Trophoblast cell (in vitro differentiated cells and primary cell): Measurements from ENCODE around the gene USP17L27. TPM values are rescaled to one million over a fixed set of nuclear protein-coding genes. Genes with fewer than 3 reads are reported as not detected.
"Not testable (repeated sequence)": the region's sequence is repeated elsewhere in the genome, so short reads cannot be mapped to it uniquely, and the experiment has no call there.

Experiments used
- DNase-seq, 2 donors: peaks; one replicate each; pipeline ENCODE4 v3.0.0-alpha.2; 2016
- H2AFZ ChIP-seq: 2 replicates; pipeline ENCODE4 v1.6.1; 2013; ENCODE audit warnings: low read length, moderate library complexity, mild to moderate bottlenecking; ENCODE audit not compliant: insufficient read depth, poor library complexity
- H2AK5ac ChIP-seq: 2 replicates; pipeline ENCODE4 v1.6.1; 2013; ENCODE audit warnings: mild to moderate bottlenecking, low read length
- H2BK120ac ChIP-seq: 2 replicates; pipeline ENCODE4 v1.6.1; 2013; ENCODE audit warnings: low read length, mild to moderate bottlenecking, moderate library complexity; ENCODE audit not compliant: insufficient read depth, poor library complexity
- H2BK12ac ChIP-seq: 2 replicates; pipeline ENCODE4 v1.6.1; 2013; ENCODE audit warnings: mild to moderate bottlenecking, low read length, moderate library complexity
- H2BK5ac ChIP-seq: 2 replicates; pipeline ENCODE4 v1.6.1; 2013; ENCODE audit warnings: low read length, low read depth, moderate library complexity, mild to moderate bottlenecking; ENCODE audit not compliant: poor library complexity
- H3K14ac ChIP-seq: 2 replicates; pipeline ENCODE4 v1.6.1; 2013; ENCODE audit warnings: mild to moderate bottlenecking, low read length
- H3K18ac ChIP-seq: 2 replicates; pipeline ENCODE4 v1.6.1; 2013; ENCODE audit warnings: mild to moderate bottlenecking, low read length
- H3K23ac ChIP-seq: 2 replicates; pipeline ENCODE4 v1.6.1; 2013; ENCODE audit warnings: low read length
- H3K27ac ChIP-seq: 2 replicates; pipeline ENCODE4 v1.5.1; 2013; ENCODE audit warnings: low read depth, mild to moderate bottlenecking, inconsistent platforms, low read length, moderate library complexity
- H3K27me3 ChIP-seq: 2 replicates; pipeline ENCODE4 v1.6.1; 2013; ENCODE audit warnings: inconsistent platforms, mild to moderate bottlenecking, low read length, moderate library complexity; ENCODE audit not compliant: insufficient read depth
- H3K36me3 ChIP-seq, 2 experiments: 1 replicate in 1 of 2; 2 replicates in 1 of 2; pipeline ENCODE4 v1.6.1; 2013; ENCODE audit warnings: low read length in 2 of 2, mild to moderate bottlenecking in 2 of 2, moderate library complexity in 1 of 2; ENCODE audit not compliant: insufficient read depth in 2 of 2, control insufficient read depth in 1 of 2
- H3K4ac ChIP-seq: 2 replicates; pipeline ENCODE4 v1.6.1; 2013; ENCODE audit warnings: low read depth, mild to moderate bottlenecking, low read length, moderate library complexity
- H3K4me1 ChIP-seq, 2 experiments: 1 replicate in 1 of 2; 2 replicates in 1 of 2; pipeline ENCODE4 v1.6.1; 2013; ENCODE audit warnings: low read length in 2 of 2, mild to moderate bottlenecking in 2 of 2, moderate library complexity in 1 of 2; ENCODE audit not compliant: insufficient read depth in 2 of 2, control insufficient read depth in 1 of 2
- H3K4me2 ChIP-seq: 2 replicates; pipeline ENCODE4 v1.6.1; 2013; ENCODE audit warnings: inconsistent platforms, mild to moderate bottlenecking, low read length, moderate library complexity
- H3K4me3 ChIP-seq: 2 replicates; pipeline ENCODE4 v1.5.1; 2013; ENCODE audit warnings: mild to moderate bottlenecking, low read depth, low read length, inconsistent platforms
- H3K79me1 ChIP-seq: one replicate; pipeline ENCODE4 v1.6.1; 2013; ENCODE audit warnings: low read length
- H3K79me2 ChIP-seq: 2 replicates; pipeline ENCODE4 v1.6.1; 2013; ENCODE audit warnings: low read length, mild to moderate bottlenecking; ENCODE audit not compliant: control insufficient read depth, insufficient read depth, poor library complexity
- H3K9ac ChIP-seq: 2 replicates; pipeline ENCODE4 v1.6.1; 2013; ENCODE audit warnings: mild to moderate bottlenecking, low read length
- H3K9me3 ChIP-seq: 2 replicates; pipeline ENCODE4 v1.6.1; 2013; ENCODE audit warnings: low read depth, mild to moderate bottlenecking, control low read depth, inconsistent platforms, low read length; ENCODE audit not compliant: insufficient read depth
- H4K12ac ChIP-seq: 2 replicates; pipeline ENCODE4 v1.6.1; 2013; ENCODE audit warnings: low read depth, mild to moderate bottlenecking, low read length, moderate library complexity
- H4K8ac ChIP-seq: 2 replicates; pipeline ENCODE4 v1.6.1; 2013; ENCODE audit warnings: low read depth, mild to moderate bottlenecking, low read length, moderate library complexity
- H4K91ac ChIP-seq: one replicate; pipeline ENCODE4 v1.6.1; 2013; ENCODE audit warnings: low read depth, mild to moderate bottlenecking, low read length, moderate library complexity
- WGBS: extraction: QIAGEN DNeasy Blood & Tissue Kit; methylation state at CpG from one replicate; pipeline ENCODE4 v1.1.7; 2013; ENCODE audit warnings: missing lambda C conversion rate; ENCODE audit not compliant: insufficient read length, insufficient coverage; ENCODE audit errors: extremely low coverage; 5-methylcytosine and 5-hydroxymethylcytosine counted together
- polyA plus RNA-seq: library from polyadenylated mRNA; stranded (reverse); fragments of 200-250 nt; gene quantifications from 2 replicates; pipeline ENCODE4 v1.2.3, GENCODE V29; 2013

Gene USP17L27
- polyA plus RNA-seq: not detected in 2 replicates

GRCh38 chr4:9343848-9344247, at the start of gene USP17L27:
Gene USP17L27, plus strand, starts transcription at chr4:9344148. Its CDS starts 0 bp downstream, at chr4:9344148.
- not testable (repeated sequence) for H4K91ac ChIP-seq, H3K9me3 ChIP-seq, H3K27me3 ChIP-seq, H2BK12ac ChIP-seq, H3K4ac ChIP-seq, H2BK120ac ChIP-seq, H4K12ac ChIP-seq, H3K4me2 ChIP-seq, H3K79me2 ChIP-seq, H2AFZ ChIP-seq, H3K79me1 ChIP-seq, H3K14ac ChIP-seq, H3K4me3 ChIP-seq, H3K9ac ChIP-seq, H3K23ac ChIP-seq, H3K4me1 ChIP-seq, H2BK5ac ChIP-seq, H4K8ac ChIP-seq, H3K27ac ChIP-seq, H3K18ac ChIP-seq, DNase-seq, H2AK5ac ChIP-seq, H3K36me3 ChIP-seq
- no CpG with 5 or more reads among the region's 15 CpGs for WGBS

- no CpG with 5 or more reads among the region's 13 CpGs for WGBS
- H3K27me3 ChIP-seq, H3K4me1 ChIP-seq: not testable (repeated sequence)
Observed at GRCh38 chr4:9324191-9324590, 19.8 kb upstream of the USP17L27 start.

GRCh38 chr4:9324865-9325264, 19.1 kb upstream of the USP17L27 start, which contains the start of gene USP17L24:
Gene USP17L24, plus strand, starts transcription at chr4:9325165. Its CDS starts 0 bp downstream, at chr4:9325165.
- H3K79me1 ChIP-seq, H4K12ac ChIP-seq, H3K36me3 ChIP-seq, H2BK12ac ChIP-seq, DNase-seq, H3K18ac ChIP-seq, H3K79me2 ChIP-seq, H2BK5ac ChIP-seq, H3K4me1 ChIP-seq, H4K91ac ChIP-seq, H2BK120ac ChIP-seq, H3K9me3 ChIP-seq, H3K4me2 ChIP-seq, H2AFZ ChIP-seq, H3K23ac ChIP-seq, H3K27me3 ChIP-seq, H3K14ac ChIP-seq, H3K27ac ChIP-seq, H3K9ac ChIP-seq, H3K4me3 ChIP-seq, H4K8ac ChIP-seq, H3K4ac ChIP-seq, H2AK5ac ChIP-seq: not testable (repeated sequence)
- no CpG with 5 or more reads among the region's 15 CpGs for WGBS

More at GRCh38 chr4:9324191-9324590, 19.8 kb upstream of the USP17L27 start:
- H3K23ac ChIP-seq, H3K9ac ChIP-seq, H2BK5ac ChIP-seq, H3K18ac ChIP-seq, H2BK120ac ChIP-seq, H4K91ac ChIP-seq, H4K12ac ChIP-seq, DNase-seq, H3K36me3 ChIP-seq, H4K8ac ChIP-seq, H3K4me2 ChIP-seq, H3K79me1 ChIP-seq, H3K27ac ChIP-seq, H3K14ac ChIP-seq, H2AK5ac ChIP-seq, H3K9me3 ChIP-seq, H3K4ac ChIP-seq, H3K4me3 ChIP-seq, H2AFZ ChIP-seq, H2BK12ac ChIP-seq, H3K79me2 ChIP-seq: not testable (repeated sequence)

- H3K18ac ChIP-seq, H2BK5ac ChIP-seq, H3K79me1 ChIP-seq, H2BK120ac ChIP-seq, H2AFZ ChIP-seq, H3K14ac ChIP-seq, H3K9ac ChIP-seq, H3K4me1 ChIP-seq, H3K23ac ChIP-seq, H4K8ac ChIP-seq, H3K4me2 ChIP-seq, H3K79me2 ChIP-seq, H3K27me3 ChIP-seq, H3K36me3 ChIP-seq, H3K4ac ChIP-seq, H4K91ac ChIP-seq, H4K12ac ChIP-seq, H2AK5ac ChIP-seq, H3K27ac ChIP-seq, DNase-seq, H2BK12ac ChIP-seq, H3K4me3 ChIP-seq, H3K9me3 ChIP-seq: not testable (repeated sequence)
- WGBS: no CpG with 5 or more reads among the region's 15 CpGs
Observed at GRCh38 chr4:9329611-9330010, 14.3 kb upstream of the USP17L27 start, which contains the start of gene USP17L25. Gene USP17L25, plus strand, starts transcription at chr4:9329911. Its CDS starts 0 bp downstream, at chr4:9329911.
